Renal cortex interstitium (tissue), 15 donors: ENCODE measurements around the gene MSRB3. TPM values are rescaled to one million over a fixed set of nuclear protein-coding genes. Genes with fewer than 3 reads are reported as not detected.

Experiments used
- DNase-seq, 11 donors: peaks; one replicate each; pipeline ENCODE4 v3.0.0-alpha.2; 2013; ENCODE audit warnings: low read depth in 9 of 11, low spot score in 4 of 11; ENCODE audit errors: extremely low read depth in 1 of 11
- long read RNA-seq, 16 experiments: transcript quantifications; one replicate each; lab custom pipeline, GENCODE V29; 2026
- polyA plus RNA-seq, 3 donors: library from polyadenylated mRNA; unstranded; fragments of 120-200 nt; gene quantifications; one replicate each; pipeline ENCODE4 v1.2.1, GENCODE V29; 2013; ENCODE audit not compliant: insufficient read length in 3 of 3

Gene MSRB3
- polyA plus RNA-seq = 10 to 100 TPM; 20.6 to 24.8 (median 23.8) TPM
- long read RNA-seq, donor 1, full-length matches to known transcripts = 2 of 2 reads
- long read RNA-seq, donor 1, partial matches to known transcripts = 0 of 2 reads
- long read RNA-seq, donor 1, other reads (novel, unspliced or antisense) = 0 of 2 reads
- long read RNA-seq, donor 2, full-length matches to known transcripts = 4 of 4 reads
- long read RNA-seq, donor 2, partial matches to known transcripts = 0 of 4 reads
- long read RNA-seq, donor 2, other reads (novel, unspliced or antisense) = 0 of 4 reads
- long read RNA-seq, donor 3, full-length matches to known transcripts = 12 of 17 reads
- long read RNA-seq, donor 3, partial matches to known transcripts = 5 of 17 reads
- long read RNA-seq, donor 3, other reads (novel, unspliced or antisense) = 0 of 17 reads
- long read RNA-seq, donor 4, full-length matches to known transcripts = 3 of 3 reads
- long read RNA-seq, donor 4, partial matches to known transcripts = 0 of 3 reads
- long read RNA-seq, donor 4, other reads (novel, unspliced or antisense) = 0 of 3 reads
- long read RNA-seq, donor 5 = 0 reads
- long read RNA-seq, donor 6, full-length matches to known transcripts = 5 of 5 reads
- long read RNA-seq, donor 6, partial matches to known transcripts = 0 of 5 reads
- long read RNA-seq, donor 6, other reads (novel, unspliced or antisense) = 0 of 5 reads
- long read RNA-seq, donor 7, full-length matches to known transcripts = 10 of 10 reads
- long read RNA-seq, donor 7, partial matches to known transcripts = 0 of 10 reads
- long read RNA-seq, donor 7, other reads (novel, unspliced or antisense) = 0 of 10 reads
- long read RNA-seq, donor 8, full-length matches to known transcripts = 9 of 9 reads
- long read RNA-seq, donor 8, partial matches to known transcripts = 0 of 9 reads
- long read RNA-seq, donor 8, other reads (novel, unspliced or antisense) = 0 of 9 reads
- long read RNA-seq, donor 9, full-length matches to known transcripts = 1 of 1 reads
- long read RNA-seq, donor 9, partial matches to known transcripts = 0 of 1 reads
- long read RNA-seq, donor 9, other reads (novel, unspliced or antisense) = 0 of 1 reads
- long read RNA-seq, donor 10, full-length matches to known transcripts = 9 of 9 reads
- long read RNA-seq, donor 10, partial matches to known transcripts = 0 of 9 reads
- long read RNA-seq, donor 10, other reads (novel, unspliced or antisense) = 0 of 9 reads
- long read RNA-seq, donor 11, full-length matches to known transcripts = 5 of 5 reads
- long read RNA-seq, donor 11, partial matches to known transcripts = 0 of 5 reads
- long read RNA-seq, donor 11, other reads (novel, unspliced or antisense) = 0 of 5 reads
- long read RNA-seq, donor 12, full-length matches to known transcripts = 2 of 2 reads
- long read RNA-seq, donor 12, partial matches to known transcripts = 0 of 2 reads
- long read RNA-seq, donor 12, other reads (novel, unspliced or antisense) = 0 of 2 reads
- long read RNA-seq, donor 13 = 0 reads
- long read RNA-seq, donor 14, full-length matches to known transcripts = 8 of 8 reads
- long read RNA-seq, donor 14, partial matches to known transcripts = 0 of 8 reads
- long read RNA-seq, donor 14, other reads (novel, unspliced or antisense) = 0 of 8 reads
- long read RNA-seq, donor 15, full-length matches to known transcripts = 2 of 2 reads
- long read RNA-seq, donor 15, partial matches to known transcripts = 0 of 2 reads
- long read RNA-seq, donor 15, other reads (novel, unspliced or antisense) = 0 of 2 reads
- long read RNA-seq, donor 16, full-length matches to known transcripts = 10 of 10 reads
- long read RNA-seq, donor 16, partial matches to known transcripts = 0 of 10 reads
- long read RNA-seq, donor 16, other reads (novel, unspliced or antisense) = 0 of 10 reads

DNA sequence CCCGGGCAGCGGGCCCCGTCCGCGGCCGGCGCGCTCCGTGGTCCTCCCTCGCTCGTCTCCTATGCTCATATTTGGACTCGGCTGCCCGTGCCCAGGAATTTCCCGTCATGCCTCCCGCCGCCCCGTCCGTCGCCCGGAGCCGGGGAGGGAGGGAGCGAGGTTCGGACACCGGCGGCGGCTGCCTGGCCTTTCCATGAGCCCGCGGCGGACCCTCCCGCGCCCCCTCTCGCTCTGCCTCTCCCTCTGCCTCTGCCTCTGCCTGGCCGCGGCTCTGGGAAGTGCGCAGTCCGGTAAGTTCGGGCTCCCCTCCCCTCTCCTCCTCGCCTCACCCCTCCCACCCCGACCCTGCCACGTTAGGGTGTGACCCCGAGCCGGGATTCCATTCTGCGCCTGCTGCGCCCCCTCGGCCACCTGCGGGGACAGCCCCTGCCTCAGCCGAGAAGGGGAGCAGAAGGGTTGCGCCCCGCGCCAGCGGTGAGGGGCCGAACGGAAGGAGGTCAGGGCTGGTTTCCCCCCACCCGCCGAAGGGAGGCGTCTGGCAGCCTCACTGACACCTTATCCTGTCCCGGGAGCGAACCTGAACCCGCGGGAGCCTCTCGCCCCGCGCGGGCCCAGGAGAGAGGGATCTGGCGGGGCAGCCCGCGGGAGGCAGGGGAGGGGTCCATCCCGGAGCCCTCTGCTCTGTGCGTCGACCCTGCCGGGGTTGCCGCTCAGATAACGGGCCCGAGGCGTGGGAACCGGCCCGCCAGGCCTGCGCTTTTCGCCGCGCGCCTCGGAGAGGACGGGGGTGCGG is at the start of gene MSRB3:
TSS of gene MSRB3 (plus strand) at position 108 of the 793 bp plus-strand sequence. CDS start 29,897 bp downstream, outside the sequence.
- peak in 8 of 11 donors; percentile 47 to 74 (median 65) for DNase-seq

DNA sequence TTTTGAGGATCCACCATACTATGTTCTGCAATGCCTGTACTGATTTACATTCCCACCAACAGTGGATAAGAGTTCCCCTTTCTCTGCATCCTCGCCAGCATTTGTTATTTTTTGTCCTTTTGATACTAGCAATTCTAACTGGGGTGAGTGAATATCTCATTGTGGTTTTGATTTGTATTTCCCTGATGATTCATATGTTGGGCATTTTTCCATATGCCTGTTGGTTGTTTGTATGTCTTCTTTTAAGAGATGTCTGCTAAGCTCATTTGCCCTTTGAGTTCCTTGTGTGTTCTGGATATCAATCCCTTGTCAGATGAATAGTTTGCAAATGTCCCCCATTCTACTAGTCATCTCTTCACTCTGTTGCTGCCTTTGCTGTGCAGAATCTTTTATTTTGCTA is 49.0 kb upstream of the MSRB3 start:
- DNase-seq = no peak

DNA sequence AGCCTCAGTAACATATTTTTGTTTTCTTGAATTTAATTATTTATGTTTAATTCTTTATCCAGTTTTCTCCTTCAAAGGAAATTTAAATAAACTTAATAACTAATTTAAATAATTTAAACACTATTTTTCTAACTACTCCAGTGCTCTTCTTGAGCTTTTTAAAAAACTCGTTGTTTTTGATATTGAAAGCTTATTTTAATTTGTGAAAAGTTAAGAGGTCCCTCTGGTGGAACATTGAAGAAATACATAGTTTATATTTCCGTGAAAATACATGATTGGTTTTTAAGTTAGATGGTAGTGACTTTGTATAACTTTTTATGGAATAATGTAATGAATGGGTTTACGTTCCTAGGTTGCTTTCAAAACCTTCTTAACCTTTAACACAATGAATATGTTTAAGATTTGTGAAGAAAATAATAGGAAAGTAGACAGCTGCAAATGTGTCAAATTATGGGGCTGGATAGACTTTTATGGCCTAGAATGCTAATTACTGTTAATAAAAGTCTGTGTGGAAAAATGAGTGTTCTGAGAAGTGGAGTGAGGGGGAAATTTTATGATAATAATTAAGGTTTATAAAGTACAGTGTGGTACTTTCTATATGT is 45.9 kb upstream of the MSRB3 start:
- DNase-seq = no peak

DNA sequence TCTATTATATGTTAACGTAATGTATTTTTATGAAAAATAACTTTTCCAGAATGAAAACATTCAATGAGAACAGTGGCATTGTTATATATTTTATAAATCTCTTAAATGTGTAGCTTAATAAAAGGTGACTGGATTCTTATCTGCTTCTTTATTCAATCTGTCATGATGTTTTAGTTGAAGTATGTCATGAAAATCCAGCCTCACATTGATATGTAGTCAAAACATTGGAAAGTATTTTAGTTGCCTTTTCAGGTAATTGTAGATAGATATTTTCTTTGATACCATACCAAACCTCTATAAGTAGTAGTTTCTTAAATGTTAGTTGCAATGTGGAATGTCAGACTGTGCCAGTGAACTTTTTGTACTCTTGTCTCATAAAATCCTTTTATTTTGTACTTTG is 41.3 kb upstream of the MSRB3 start:
- DNase-seq = no peak

DNA sequence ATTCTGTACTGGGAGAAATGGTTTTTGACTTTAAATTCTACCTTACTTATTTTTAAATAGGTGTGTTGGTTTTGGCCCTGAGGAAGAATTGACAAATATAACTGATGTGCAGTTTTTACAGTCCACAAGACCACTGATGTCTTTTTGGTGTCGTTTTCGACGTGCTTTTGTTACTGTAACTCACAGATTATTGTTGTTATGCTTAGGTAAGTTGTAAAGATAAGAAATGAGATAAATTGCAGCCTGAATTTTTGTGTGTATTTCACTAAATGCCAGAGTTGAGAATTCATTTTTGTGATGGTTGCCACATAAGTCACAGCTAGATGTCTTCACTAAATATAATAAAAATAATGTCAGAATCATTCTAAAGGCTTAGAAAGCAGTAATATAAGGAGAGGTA is 39.9 kb upstream of the MSRB3 start:
- DNase-seq = no peak

DNA sequence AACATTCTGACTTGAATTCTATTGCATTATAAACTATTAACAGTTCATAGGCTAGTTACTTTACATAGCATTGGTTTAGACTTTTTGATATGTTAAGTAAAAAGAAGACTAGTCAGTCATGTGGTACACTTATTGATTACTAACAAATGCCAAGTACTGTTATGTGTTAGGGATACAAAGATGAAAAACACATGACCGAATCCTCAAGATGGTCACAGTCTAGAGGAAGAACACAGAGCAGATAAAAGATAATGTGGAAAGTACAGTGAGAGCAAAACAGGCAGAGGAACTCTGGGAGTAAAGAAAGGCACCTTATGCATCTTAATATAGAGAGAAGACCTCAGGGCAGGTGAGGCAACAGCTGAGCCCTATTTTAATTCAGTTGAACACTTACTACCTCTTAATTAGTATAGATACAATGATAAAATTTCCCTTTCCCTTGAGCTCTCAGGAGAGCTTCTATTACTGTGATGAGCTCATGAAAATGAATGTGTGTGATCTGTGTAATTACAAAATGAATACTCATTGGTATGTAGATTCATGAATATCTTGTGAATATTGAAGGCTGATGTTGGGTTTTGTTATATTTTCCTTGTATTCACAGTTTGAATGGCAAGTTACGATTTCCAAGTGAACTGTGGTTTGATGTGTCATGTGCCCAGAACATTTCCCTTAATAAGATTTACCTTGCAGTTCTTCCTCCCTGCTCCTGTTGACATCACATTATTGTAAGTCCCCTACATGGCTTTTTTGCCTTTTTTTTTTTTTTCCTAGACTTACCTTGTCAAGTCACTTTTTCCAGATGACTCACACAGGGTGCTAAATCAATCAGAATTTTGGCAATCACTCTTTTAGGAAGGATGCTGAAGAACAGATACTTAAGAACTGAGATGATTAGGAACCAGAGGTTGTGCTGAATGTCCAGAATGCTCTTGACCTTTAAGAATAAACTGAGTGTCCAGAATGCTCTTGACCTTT is 29.5 kb upstream of the MSRB3 start:
- no peak for DNase-seq

DNA sequence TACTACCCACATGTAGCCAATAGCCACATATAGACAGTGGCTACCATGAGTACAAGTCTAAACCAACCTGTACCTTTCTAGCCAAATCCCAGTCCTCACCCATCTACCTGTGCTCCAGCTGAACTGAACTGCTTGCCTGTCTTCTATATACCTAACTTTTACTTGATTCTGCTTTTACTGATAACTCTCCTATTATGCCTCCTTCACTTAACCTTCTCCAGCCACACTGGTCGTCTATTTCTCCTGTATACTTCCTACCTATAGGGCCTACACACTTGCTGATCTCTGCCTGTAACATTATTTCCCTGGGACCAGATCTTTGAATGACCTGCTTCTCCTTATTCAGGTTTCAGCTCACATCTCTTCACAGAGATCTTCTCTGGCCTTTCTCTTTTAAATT is 26.0 kb upstream of the MSRB3 start:
- DNase-seq = no peak

DNA sequence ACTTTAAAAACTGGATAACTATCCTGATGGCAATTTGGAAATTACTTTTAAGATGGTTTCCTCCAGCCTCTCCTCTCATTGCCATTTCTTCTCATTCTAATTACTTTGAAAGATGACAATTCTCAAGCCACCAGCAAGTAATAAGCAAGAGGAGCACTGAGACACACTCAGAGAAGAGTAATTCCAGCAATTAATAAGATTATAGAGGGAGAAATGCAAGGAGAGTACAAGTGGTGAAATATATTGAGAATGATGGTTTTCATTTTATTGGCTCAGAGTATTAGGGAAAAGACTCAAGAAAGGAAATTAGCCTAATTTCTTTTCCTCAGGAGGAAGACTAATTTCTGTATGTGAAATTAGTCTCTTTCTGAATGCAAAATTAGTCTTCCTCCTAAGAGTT is 20.5 kb upstream of the MSRB3 start:
- no peak for DNase-seq

DNA sequence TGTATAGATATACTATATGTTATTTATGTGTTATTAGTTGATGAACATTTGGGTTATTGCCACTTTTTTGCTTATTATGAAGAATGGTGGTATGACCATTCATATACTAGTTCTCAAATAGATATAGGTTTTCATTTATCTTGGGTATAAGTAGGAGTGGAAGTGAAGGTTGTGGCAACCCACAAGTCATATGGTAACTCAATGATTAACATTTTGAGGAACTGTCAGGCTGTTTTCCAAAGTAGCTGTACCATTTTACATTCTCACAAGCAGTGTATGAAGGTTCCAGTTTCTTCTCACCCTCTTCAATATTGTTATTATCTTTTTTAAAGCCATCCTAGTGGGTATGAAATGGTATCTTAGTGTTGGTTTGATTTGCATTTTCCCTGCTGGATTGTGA is 19.0 kb upstream of the MSRB3 start:
- no peak for DNase-seq

DNA sequence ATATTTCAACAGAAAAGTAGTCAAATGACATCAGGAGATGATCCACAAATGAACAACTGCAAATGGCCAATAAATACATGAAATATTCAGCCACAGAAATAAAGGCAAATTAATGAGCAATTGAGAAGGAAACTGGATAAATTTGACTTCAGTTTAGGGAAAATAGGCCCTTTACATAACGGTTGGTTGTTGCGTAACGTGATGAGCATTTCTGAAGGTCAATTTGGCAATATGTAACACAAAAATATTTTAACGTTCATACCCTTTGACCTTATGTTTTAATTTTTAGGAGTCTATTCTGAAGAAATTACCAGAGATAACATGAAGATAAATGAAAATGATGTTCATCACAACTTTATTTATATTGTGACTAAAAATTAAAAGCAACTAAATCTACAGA is 14.7 kb upstream of the MSRB3 start:
- DNase-seq = no peak

DNA sequence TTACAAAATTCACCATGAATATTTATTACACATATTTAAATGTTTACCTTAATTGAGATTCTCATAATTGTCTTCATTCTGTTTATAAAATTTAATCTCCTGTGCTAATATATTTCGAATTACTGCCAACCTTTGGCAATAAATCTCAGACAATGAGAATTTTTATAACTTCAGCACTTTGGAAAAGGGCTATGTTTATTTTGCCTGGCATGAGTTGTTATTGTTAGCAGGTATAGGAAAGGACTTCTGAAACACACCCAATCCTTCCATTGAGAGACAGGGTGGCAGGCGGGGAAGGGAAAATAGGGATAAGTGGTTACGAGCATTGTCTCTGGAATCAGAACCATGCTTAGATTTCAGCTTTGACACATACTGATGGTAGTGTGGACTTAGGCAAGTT is 12.1 kb upstream of the MSRB3 start:
- no peak for DNase-seq

DNA sequence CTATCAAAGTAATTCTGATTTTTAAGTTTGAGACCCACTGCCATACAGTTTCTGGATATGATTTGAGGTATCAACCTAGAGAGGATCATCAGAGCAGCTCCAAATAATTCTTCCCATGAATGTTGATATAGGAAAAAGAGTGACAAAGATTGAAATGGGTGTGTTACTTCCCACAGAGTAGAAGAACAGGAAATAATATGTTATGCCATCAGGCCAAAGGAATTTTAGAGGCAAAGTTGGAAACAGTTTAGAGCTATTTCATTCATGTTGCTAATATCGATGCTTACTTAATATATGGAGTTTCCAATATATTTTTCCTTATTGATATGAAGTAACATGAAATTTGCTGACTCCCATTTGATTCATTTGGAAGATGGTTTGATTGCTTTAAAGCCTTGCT is 8.9 kb upstream of the MSRB3 start:
- no peak for DNase-seq

DNA sequence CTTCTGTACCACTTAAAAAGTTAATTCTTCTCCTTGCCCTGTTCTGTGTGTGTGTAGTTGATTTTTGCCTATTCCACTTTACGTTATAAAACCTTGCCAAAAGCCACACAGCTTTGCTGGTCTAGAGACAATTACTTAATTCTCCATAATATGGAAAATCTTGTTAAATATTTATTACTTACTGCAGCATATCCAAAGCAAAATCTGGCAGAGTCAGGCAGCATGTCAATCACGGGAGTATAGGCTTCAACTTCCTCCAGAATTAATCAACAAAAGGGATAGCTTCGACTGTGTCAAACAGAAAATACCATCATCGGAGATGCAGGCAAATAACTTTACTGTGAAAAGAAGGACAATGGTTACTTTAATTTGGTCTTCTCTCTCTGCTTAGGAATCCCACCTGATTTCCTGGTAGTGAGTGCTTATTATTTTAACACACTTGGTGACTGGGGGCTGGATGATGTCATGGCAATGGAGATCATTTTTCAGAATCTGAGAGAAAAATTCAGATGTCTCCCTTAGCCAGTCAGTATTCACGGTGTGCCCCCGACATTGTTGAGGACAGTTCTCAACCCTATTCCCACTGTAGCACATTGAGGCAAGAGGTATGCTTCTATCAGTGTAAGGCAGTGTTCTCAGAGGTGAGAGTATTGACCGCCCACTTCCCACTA is 3.7 kb upstream of the MSRB3 start:
- DNase-seq = no peak

DNA sequence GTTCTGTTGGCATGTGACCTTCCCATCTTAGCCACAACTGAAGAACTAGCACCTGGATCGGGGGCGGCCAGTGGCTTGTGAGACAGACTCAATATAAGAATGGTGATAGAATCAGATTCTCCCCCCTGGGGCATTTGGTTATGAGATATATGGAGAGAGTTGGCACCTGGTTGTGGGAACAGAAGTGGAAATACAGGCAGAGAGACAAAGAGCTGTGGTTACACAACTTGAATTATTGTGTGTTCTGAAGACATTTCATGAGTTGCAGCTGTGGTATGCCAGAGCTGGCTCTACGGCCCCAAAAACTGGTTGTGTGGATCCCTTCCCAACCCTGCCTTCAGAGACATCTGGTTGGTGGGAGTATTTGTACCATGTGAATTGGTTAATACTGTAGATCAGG is 2.9 kb upstream of the MSRB3 start:
- DNase-seq = no peak

DNA sequence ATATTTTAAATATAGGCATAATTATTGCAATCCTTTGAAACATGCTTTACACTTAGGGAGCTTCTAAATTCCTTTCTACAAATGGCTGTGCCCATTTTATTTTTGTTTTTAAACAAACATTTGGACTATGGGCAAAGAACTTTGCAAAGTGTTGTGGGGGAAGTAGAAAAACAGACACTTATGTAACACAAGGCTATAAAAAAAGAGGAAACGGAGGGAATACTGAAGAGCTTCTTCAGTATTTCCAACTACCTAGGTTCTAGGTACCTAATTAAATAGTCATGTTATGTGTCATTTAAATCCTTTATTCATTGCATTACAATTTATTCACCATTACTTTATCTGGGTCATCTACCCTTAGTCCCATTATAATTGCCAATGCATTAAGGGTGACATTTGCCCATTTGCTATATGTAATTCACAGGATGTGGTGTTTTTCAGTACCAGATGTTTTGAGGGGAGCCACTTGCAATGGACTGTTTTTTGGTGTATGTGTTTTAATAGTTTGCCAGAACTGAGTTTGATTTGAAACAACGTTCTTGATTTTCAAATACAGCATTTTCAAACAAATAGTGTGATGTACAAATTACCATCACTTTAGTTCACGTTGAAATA is 1.5 kb upstream of the MSRB3 start:
- no peak for DNase-seq
